HUES64 (cell line): ENCODE results near the gene ZHX3.

Experiments used
- H3K27ac ChIP-seq: 2 replicates; pipeline ENCODE4 v1.7.0; 2013; ENCODE audit warnings: low read depth, low read length, inconsistent platforms
- H3K27me3 ChIP-seq: 2 replicates; pipeline ENCODE4 v1.6.1; 2013; ENCODE audit warnings: mild to moderate bottlenecking, low read length; ENCODE audit not compliant: insufficient read depth
- H3K36me3 ChIP-seq: 2 replicates; pipeline ENCODE4 v1.6.1; 2013; ENCODE audit warnings: mild to moderate bottlenecking, low read length; ENCODE audit not compliant: insufficient read depth
- H3K4me1 ChIP-seq: 2 replicates; pipeline ENCODE4 v1.6.1; 2013; ENCODE audit warnings: mild to moderate bottlenecking, low read length, moderate library complexity; ENCODE audit not compliant: insufficient read depth
- H3K4me3 ChIP-seq: 2 replicates; pipeline ENCODE4 v1.5.1; 2013; ENCODE audit warnings: mild to moderate bottlenecking, low read length, moderate library complexity
- H3K9ac ChIP-seq: 2 replicates; pipeline ENCODE4 v1.6.1; 2013; ENCODE audit warnings: mild to moderate bottlenecking, low read depth, low read length
- H3K9me3 ChIP-seq: 2 replicates; pipeline ENCODE4 v1.6.1; 2013; ENCODE audit warnings: low read depth, low read length; ENCODE audit not compliant: insufficient read depth
- WGBS: fragments of 150-250, 120-280 bp; methylation state at CpG from one replicate; pipeline ENCODE4 v1.1.7; 2013; ENCODE audit warnings: missing lambda C conversion rate; 5-methylcytosine and 5-hydroxymethylcytosine counted together

The ZHX3 gene

DNA sequence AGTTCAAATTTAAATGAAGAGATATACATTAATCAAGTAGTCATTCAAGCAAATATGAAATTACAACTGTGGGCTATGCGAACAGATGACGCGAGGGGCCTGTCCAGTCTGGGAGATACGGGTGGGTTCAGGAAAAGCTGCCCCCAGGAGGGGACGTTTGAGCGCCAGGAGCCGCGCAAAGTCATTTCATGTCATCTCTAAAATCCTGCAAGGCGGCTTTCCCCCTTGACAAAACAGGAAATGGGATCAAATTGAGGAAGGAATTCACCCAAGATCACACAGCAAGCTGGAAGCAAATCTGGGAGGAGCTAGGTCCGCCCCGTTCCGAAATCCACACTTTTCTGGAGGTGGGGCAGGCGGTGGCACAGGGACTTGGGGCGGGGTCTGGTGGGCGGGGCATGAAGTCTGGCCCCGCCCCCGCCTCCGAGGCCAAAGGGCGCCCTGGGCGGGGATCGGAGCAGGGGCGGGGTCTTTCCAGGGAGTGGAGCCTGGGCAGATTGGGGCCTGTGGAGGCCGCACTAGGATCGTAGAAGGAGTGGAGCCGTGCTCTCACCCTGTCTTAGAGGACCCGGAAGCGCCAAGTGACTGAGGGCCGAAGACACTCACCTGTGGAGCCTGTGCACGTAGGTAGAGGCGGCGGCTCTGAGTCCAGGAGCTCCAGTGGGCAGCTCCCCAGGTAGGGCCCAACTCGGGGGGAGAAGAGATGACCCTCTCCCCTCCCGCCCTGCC lies 23.0 kb upstream of the ZHX3 start, which contains the start of gene LPIN3:
Gene LPIN3, plus strand, starts transcription at position 495 of the 729 bp plus-strand sequence. CDS start 4,983 bp downstream, outside the sequence.
- Histone ChIP-seq H3K9me3 (no peaks in the 10 kb centered on the region), H3K9ac (peak within 1 kb of the TSS; percentile 28; the same call in 1 of the 2 replicates), H3K4me1 (peaks cover 7% of the 10 kb centered on the region), H3K27me3 (peaks cover 14% of the 10 kb centered on the region), H3K4me3 (peak within 1 kb of the TSS; percentile 57), H3K27ac (no peak within 1 kb of the TSS), H3K36me3 (no peaks in the 10 kb centered on the region)
- WGBS, result 2% methylated on average over 32 of the region's 33 CpGs

DNA sequence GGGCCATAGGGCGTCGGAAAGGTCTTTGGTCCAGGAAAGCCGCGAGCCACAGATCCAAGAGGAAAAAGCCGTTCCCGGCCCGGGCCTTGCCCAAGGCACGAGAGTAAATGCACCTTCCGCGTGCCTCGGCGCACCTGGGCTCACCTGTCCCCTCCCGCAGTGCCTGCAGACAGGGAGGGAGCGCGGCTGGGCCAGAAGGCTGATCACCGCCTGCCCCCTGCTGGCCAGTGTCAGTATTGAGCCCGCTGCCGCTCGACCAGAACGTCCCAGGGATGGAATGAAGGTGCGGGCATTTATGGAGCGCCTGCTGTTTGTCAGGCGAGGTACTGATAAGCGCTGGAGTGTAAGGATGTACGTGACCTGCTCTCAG lies 22.4 kb upstream of the ZHX3 start:
- Histone ChIP-seq H3K4me1 (peaks cover 7% of the 10 kb centered on the region), H3K9ac (peak overlapping the region; percentile 28; the same call in 1 of the 2 replicates), H3K4me3 (peak overlapping the region; percentile 57), H3K27me3 (peaks cover 14% of the 10 kb centered on the region), H3K27ac (no peak overlapping the region), H3K9me3 (no peaks in the 10 kb centered on the region), H3K36me3 (no peaks in the 10 kb centered on the region)
- 3% methylated on average over 24 of the region's 25 CpGs for WGBS

DNA sequence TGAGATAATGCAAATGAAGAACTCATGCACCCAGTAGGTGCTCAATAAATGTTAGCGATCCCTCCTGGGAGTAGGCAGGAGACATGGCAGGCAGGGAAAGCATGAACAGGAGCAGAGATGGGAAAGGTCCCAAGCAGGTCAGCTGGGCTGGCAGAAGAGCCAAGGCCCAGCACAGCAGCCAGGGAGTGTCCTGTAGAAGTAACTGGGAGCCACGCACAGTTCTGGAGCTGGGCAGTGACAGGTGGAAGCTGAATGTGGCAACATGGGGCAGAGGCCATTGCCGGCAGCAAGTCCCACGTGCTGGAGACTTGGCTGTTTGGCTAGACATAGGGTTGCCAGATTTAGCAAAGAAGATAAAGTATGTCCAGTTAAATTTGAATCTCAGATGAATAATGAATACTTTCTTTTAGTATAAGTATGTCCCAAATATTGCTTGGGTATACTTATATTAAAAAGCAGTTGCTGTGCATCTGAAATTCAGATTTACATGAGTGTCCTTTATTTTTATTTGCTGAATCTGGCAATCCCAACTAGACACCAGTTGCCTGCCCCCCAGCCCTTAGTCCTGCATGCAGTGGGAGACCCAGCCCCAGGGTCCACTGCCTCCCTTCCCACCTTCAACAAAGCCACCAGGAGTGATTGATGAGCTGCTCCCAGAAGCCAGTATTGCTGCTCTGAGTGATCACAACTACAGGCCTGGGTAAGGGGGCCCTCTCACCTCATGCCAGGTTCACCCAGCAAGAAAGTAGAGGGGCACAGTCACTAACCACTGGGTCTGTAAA lies 19.4 kb upstream of the ZHX3 start:
- Histone ChIP-seq H3K4me1 (peaks cover 7% of the 10 kb centered on the region), H3K4me3 (no peak overlapping the region), H3K9ac (no peak overlapping the region), H3K9me3 (no peaks in the 10 kb centered on the region), H3K27me3 (peaks cover 14% of the 10 kb centered on the region), H3K36me3 (no peaks in the 10 kb centered on the region), H3K27ac (no peak overlapping the region)
- WGBS, result 91% methylated on average over 4 of the region's 4 CpGs

DNA sequence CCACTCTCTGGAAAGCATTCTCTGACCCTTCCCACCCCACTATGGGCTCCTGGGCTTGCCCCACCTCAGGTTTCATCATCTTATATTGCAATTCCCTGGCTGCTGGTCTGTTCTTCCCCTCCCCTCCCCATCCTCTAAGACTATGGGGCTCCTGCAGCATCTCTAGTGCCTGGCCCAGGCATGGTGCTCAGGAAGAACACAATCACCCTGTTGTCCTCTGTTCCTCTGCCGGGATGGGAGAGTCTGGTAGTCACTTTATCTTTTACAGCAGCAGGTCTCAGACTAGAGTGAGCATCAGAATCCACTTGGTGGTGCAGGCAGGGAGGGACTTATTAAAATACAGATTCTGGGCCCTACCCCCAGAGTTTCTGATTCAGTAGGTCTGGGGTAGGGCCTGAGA lies 18.1 kb upstream of the ZHX3 start:
- H3K4me1 ChIP-seq, result peaks cover 7% of the 10 kb centered on the region
- H3K27me3 ChIP-seq, result peaks cover 14% of the 10 kb centered on the region
- no peak overlapping the region for H3K9ac ChIP-seq
- H3K9me3 ChIP-seq, result no peaks in the 10 kb centered on the region
- no peak overlapping the region for H3K27ac ChIP-seq
- H3K36me3 ChIP-seq, result no peaks in the 10 kb centered on the region
- H3K4me3 ChIP-seq, result no peak overlapping the region
- WGBS, result 92% methylated on average over 1 of the region's 1 CpG

DNA sequence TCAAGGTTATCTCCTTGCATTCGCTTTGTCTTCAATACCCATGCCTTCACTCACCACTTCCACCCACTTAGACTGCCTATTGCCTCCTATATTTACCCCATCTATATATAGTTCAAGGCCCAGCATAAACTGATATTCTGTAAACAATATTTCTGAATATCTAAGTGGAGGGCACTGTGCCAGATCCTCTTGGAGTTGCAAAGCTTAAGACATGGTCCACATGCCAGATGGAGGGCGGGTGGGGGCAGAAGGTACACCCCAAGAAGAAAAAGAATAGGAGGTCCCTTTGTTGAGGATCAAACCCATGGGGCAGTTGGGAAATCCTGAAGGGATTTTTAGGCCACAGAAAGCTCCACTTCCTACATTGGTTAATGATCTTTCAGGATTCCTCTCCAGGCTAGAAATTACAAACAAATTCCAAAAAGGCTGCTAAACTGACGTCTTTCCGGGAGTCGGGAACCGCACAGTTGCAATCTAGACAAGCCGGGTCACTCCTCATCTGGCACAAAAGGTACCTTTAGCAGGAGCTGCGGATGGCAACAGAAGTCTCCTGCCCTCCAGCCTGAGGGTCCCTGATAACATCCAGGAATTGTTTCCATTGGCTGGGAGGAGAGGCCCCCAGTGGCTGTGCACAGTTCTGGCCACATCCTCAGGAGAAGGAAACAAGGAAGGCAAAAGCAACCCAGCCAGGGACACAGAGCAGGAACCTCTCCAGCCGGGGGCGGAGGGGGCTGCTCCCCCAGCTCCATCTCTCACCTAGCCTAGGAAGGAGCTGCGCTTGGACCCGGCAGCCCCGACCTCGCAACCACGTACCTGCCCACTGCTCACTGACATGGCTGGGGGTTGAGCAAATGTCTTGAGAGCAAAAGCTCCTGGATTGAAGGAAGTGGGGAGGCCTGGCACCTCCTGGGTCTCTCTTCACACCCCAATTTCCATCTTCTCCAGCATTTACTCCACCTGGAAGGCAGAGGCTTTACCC lies 17.2 kb upstream of the ZHX3 start:
- Histone ChIP-seq H3K9ac (no peak overlapping the region), H3K36me3 (no peaks in the 10 kb centered on the region), H3K27me3 (peaks cover 13% of the 10 kb centered on the region), H3K27ac (no peak overlapping the region), H3K4me1 (peaks cover 6% of the 10 kb centered on the region), H3K4me3 (no peak overlapping the region), H3K9me3 (no peaks in the 10 kb centered on the region)
- 91% methylated on average over 15 of the region's 15 CpGs for WGBS

DNA sequence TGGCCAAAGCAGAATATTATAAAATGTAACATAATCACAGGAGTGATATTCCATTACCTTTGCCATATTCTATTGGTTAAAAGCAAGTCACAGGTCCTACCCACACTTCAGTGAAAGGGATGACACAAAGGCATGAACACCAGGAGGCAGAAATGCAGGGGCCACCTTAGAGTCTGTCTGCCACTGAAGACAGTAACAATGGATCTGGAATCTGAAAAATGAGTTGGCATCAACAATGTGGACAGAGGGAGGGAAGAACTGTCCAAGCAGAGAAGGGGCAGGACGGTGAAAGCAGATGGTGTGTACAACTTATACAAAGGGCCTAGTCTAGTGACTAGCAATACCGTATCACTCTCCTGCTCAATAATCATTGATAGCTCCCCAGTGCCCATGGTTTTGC lies 16.5 kb upstream of the ZHX3 start:
- Histone ChIP-seq H3K27me3 (peaks cover 6% of the 10 kb centered on the region), H3K9me3 (no peaks in the 10 kb centered on the region), H3K27ac (no peak overlapping the region), H3K36me3 (no peaks in the 10 kb centered on the region), H3K9ac (no peak overlapping the region), H3K4me1 (no peaks in the 10 kb centered on the region; the same call in 1 of the 2 replicates), H3K4me3 (no peak overlapping the region)
- 92% methylated on average over 2 of the region's 2 CpGs for WGBS

DNA sequence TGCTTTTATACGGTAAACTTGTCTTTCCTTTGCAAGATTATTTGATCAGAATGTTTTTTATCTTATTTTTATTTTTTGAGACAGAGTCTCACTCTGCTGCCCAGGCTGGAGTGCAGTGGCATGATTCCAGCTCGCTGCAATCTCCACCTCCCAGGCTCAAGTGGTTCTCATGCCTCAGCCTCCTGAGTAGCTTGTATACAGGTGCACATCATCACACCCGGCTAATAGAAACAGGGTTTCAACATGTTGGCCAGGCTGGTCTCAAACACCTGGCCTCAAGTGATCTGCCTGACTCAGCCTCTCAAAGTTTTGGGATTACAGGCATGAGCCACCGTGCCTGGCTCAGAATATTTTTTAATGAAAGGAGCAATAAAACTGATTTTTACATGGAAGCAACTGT lies 14.2 kb upstream of the ZHX3 start:
- no peak overlapping the region for H3K9ac ChIP-seq
- WGBS, result 91% methylated on average over 4 of the region's 4 CpGs
- H3K36me3 ChIP-seq, result no peaks in the 10 kb centered on the region
- no peak overlapping the region for H3K4me3 ChIP-seq
- no peak overlapping the region for H3K27ac ChIP-seq
- H3K27me3 ChIP-seq, result no peaks in the 10 kb centered on the region
- no peaks in the 10 kb centered on the region for H3K9me3 ChIP-seq
- no peaks in the 10 kb centered on the region; the same call in 1 of the 2 replicates for H3K4me1 ChIP-seq

DNA sequence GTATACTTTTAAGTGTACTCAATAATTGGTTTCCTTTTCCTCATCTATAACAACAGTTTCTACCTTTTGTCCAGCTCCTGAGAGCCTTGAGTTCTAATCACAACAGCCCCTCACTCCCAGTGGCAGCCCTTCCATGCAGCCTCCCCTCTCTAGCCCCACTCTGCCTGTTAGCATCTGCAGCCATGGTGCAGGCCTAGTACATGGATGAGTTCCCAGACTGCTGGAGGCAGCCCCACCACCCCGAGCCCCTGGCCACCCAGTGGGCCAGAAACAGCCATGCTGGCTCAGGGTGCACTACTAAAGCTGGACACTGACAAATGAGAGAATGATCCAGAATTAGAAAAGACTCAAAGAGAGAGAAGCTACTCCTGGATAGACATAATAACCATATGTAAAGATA lies 13.4 kb upstream of the ZHX3 start:
- no peak overlapping the region for H3K9ac ChIP-seq
- no peaks in the 10 kb centered on the region for H3K36me3 ChIP-seq
- 94% methylated on average over 1 of the region's 1 CpG for WGBS
- no peaks in the 10 kb centered on the region; the same call in 1 of the 2 replicates for H3K4me1 ChIP-seq
- H3K27ac ChIP-seq, result no peak overlapping the region
- H3K9me3 ChIP-seq, result no peaks in the 10 kb centered on the region
- H3K27me3 ChIP-seq, result no peaks in the 10 kb centered on the region
- no peak overlapping the region for H3K4me3 ChIP-seq

DNA sequence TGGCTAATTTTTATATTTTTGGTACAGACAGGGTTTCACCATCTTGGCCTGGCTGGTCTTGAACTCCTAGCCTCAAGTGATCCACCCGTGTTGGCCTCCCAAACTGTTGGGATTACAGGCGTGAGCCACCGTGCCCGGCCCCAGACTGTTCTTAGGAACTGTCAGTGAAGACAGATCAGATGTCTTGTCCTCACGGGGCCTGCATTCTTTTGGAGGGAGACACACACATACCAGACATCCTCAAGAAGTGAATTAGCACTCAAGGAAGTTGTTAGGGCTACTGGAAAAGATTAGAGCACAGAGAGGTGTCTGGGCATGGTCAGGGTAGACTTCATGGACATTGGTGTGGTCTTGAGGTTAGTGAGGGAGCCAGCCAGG lies 12.8 kb upstream of the ZHX3 start:
- Histone ChIP-seq H3K27ac (no peak overlapping the region), H3K4me3 (no peak overlapping the region), H3K4me1 (no peaks in the 10 kb centered on the region; the same call in 1 of the 2 replicates), H3K9ac (no peak overlapping the region), H3K27me3 (no peaks in the 10 kb centered on the region), H3K9me3 (no peaks in the 10 kb centered on the region), H3K36me3 (no peaks in the 10 kb centered on the region)
- 93% methylated on average over 5 of the region's 5 CpGs for WGBS

DNA sequence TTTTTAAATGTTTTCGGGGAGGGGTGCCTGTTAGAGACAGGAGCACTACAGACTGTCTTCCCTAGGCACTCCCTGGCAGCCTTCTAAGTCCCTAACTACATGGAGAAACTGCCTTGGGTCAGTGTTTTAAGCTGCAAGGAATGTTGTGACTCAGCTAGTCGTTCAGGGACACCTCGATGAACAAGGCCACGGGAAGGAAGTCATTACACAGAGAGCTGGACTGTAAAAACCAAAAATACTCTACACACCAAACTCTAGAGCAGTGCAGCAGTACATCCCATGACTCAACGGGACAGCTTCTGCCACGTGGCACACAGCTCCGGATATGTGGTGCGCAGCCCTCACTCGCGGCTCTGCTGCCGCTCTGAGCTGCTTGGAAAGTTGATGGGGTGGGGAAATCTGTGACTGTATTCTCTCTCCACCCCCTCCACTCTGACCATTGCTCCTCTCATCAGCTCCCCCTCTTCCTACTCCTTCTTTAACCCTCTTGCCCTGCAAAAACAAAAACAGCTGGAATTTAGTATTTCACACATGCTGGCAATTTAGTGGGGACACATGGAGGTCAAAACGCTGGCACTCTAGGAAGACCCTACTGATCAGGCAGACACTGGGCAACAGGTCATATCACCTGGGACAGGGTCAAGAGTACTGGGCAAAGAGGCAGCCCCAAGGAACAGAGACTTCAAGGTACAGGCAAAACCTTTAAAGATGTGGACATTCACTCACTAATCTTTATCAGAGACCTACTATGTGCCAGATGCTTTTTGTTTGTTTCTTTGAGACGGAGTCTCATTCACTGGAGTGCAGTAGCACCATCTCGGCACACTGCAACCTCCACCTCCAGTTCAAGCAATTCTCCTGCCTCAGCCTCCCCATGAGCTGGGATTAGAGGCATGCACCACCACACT lies 12.2 kb upstream of the ZHX3 start:
- no peaks in the 10 kb centered on the region for H3K9me3 ChIP-seq
- H3K4me3 ChIP-seq, result no peak overlapping the region
- H3K27me3 ChIP-seq, result no peaks in the 10 kb centered on the region
- 0 out of 2 replicates have a peak overlapping the region, but pooled peaks have one; percentile 1 for H3K9ac ChIP-seq
- no peaks in the 10 kb centered on the region; the same call in 1 of the 2 replicates for H3K4me1 ChIP-seq
- H3K36me3 ChIP-seq, result no peaks in the 10 kb centered on the region
- WGBS, result 56% methylated on average over 13 of the region's 14 CpGs
- H3K27ac ChIP-seq, result no peak overlapping the region
